ENCODE results near the gene PRDM16. TPM values are rescaled to one million over a fixed set of nuclear protein-coding genes. Genes with fewer than 3 reads are reported as not detected.

PRDM16 gene
- polyA plus RNA-seq, 1 donor from 2014 or later = not detected

- H3K4me1 Mint-ChIP-seq = no peaks in the 10 kb centered on the region
- peaks cover 21% of the 10 kb centered on the region for H3K27me3 Mint-ChIP-seq
- H3K27ac Mint-ChIP-seq = no peak overlapping the region
- no peaks in the 10 kb centered on the region for H3K36me3 Mint-ChIP-seq
- no peak overlapping the region for H3K4me3 Mint-ChIP-seq
- H3K9me3 Mint-ChIP-seq = no peaks in the 10 kb centered on the region
Observed at GRCh38 chr1:3076363-3076740, 7.3 kb downstream of the PRDM16 start.

- no peak overlapping the region for H3K4me3 Mint-ChIP-seq
- peaks cover 17% of the 10 kb centered on the region for H3K27me3 Mint-ChIP-seq
- no peaks in the 10 kb centered on the region for H3K4me1 Mint-ChIP-seq
- no peaks in the 10 kb centered on the region for H3K9me3 Mint-ChIP-seq
- H3K27ac Mint-ChIP-seq = no peak overlapping the region
- no peaks in the 10 kb centered on the region for H3K36me3 Mint-ChIP-seq
Observed at GRCh38 chr1:3077081-3077480, 8.1 kb downstream of the PRDM16 start.

GRCh38 chr1:3077561-3077960 lies 8.6 kb downstream of the PRDM16 start:
- Mint-ChIP-seq H3K27ac (no peak overlapping the region), H3K9me3 (no peaks in the 10 kb centered on the region), H3K4me1 (no peaks in the 10 kb centered on the region), H3K36me3 (no peaks in the 10 kb centered on the region), H3K27me3 (peaks cover 13% of the 10 kb centered on the region), H3K4me3 (no peak overlapping the region)

GRCh38 chr1:3078430-3078861 lies 9.4 kb downstream of the PRDM16 start:
- H3K27me3 Mint-ChIP-seq = peaks cover 13% of the 10 kb centered on the region
- H3K36me3 Mint-ChIP-seq = no peaks in the 10 kb centered on the region
- no peaks in the 10 kb centered on the region for H3K9me3 Mint-ChIP-seq
- no peak overlapping the region for H3K4me3 Mint-ChIP-seq
- no peaks in the 10 kb centered on the region for H3K4me1 Mint-ChIP-seq
- no peak overlapping the region for H3K27ac Mint-ChIP-seq

GRCh38 chr1:3078871-3079270 lies 9.9 kb downstream of the PRDM16 start:
- Mint-ChIP-seq H3K9me3 (no peaks in the 10 kb centered on the region), H3K36me3 (no peaks in the 10 kb centered on the region), H3K4me3 (no peak overlapping the region), H3K27ac (no peak overlapping the region), H3K27me3 (peaks cover 13% of the 10 kb centered on the region), H3K4me1 (no peaks in the 10 kb centered on the region)

GRCh38 chr1:3079381-3080052 lies 10.5 kb downstream of the PRDM16 start:
- Mint-ChIP-seq H3K4me3 (no peak overlapping the region), H3K9me3 (no peaks in the 10 kb centered on the region), H3K4me1 (no peaks in the 10 kb centered on the region), H3K27ac (no peak overlapping the region), H3K36me3 (no peaks in the 10 kb centered on the region), H3K27me3 (peaks cover 11% of the 10 kb centered on the region)

DNA sequence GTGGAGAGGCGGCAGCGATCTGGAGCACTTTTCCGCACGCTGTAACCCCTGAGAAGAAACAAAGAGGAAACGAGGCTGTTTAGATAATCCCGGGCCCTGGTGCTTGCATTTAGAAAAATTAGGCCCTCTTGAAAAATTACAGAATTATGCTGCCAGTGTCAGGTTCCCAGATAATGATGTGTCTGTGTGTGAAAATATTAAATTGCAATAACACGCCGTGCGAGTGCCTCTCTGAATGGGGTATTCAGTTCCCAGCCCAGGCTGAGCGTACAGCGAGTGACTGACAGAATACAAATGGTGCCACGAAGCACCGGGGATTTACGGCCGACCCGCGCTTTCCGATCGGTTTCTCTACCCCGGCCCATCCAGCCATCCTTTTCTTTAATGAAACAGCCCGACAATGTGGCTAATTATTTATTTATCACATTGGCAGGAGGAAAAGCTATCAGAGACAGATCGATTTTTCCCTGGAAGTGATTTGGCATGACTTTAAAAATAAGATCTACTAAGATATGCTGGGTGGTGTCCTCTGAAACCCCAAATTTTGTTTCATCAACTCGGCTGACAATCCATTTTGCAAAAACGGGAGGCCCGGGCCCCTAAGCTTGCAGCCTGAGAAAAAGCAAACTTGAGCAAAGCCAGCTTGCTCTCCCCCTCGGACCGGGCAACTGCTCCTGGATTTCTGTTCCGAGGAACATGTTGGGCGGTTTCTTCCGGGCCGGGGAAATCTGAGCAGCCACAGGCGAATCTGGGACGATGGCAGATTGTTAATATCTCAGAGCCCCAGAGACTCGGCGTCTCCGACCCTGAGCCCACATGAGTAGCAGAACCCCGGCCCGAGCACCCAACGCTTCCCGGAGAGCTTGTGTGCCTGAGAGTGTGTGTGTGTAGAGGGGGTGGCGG lies 11.3 kb downstream of the PRDM16 start:
- Mint-ChIP-seq H3K27me3 (peaks cover 9% of the 10 kb centered on the region), H3K27ac (no peak overlapping the region), H3K4me3 (no peak overlapping the region), H3K36me3 (no peaks in the 10 kb centered on the region), H3K4me1 (no peaks in the 10 kb centered on the region), H3K9me3 (no peaks in the 10 kb centered on the region)

DNA sequence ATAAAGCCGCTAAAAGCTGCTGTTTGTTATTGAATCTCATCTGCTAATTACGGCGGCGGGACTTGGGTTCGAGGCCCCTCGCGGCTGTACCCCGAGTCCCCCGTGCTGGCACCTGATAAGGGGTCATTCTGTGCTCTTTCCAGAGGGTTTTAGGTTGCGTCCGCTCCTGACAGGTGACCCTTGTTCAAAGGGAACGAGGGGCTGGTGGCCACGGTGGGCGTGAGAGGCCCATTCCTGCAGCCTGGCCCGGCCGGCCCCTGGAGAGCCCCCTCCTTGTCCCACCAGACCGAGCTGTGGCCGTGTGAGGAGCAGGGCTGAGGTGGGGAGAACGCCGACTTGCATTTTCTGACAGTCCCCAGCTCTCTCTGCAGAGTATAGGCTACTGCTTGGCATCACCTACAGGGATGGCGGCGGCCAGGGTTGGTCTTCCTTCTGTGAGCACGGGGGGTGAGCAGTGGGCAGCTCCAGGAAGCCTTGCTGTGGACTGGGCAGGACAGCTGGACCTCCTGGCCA lies 12.2 kb downstream of the PRDM16 start:
- H3K36me3 Mint-ChIP-seq = no peaks in the 10 kb centered on the region
- no peak overlapping the region for H3K4me3 Mint-ChIP-seq
- no peaks in the 10 kb centered on the region for H3K9me3 Mint-ChIP-seq
- H3K27me3 Mint-ChIP-seq = peaks cover 11% of the 10 kb centered on the region
- no peaks in the 10 kb centered on the region for H3K4me1 Mint-ChIP-seq
- no peak overlapping the region for H3K27ac Mint-ChIP-seq

GRCh38 chr1:3082051-3082450 lies 13.0 kb downstream of the PRDM16 start:
- Mint-ChIP-seq H3K4me1 (no peaks in the 10 kb centered on the region), H3K36me3 (no peaks in the 10 kb centered on the region), H3K27ac (no peak overlapping the region)

DNA sequence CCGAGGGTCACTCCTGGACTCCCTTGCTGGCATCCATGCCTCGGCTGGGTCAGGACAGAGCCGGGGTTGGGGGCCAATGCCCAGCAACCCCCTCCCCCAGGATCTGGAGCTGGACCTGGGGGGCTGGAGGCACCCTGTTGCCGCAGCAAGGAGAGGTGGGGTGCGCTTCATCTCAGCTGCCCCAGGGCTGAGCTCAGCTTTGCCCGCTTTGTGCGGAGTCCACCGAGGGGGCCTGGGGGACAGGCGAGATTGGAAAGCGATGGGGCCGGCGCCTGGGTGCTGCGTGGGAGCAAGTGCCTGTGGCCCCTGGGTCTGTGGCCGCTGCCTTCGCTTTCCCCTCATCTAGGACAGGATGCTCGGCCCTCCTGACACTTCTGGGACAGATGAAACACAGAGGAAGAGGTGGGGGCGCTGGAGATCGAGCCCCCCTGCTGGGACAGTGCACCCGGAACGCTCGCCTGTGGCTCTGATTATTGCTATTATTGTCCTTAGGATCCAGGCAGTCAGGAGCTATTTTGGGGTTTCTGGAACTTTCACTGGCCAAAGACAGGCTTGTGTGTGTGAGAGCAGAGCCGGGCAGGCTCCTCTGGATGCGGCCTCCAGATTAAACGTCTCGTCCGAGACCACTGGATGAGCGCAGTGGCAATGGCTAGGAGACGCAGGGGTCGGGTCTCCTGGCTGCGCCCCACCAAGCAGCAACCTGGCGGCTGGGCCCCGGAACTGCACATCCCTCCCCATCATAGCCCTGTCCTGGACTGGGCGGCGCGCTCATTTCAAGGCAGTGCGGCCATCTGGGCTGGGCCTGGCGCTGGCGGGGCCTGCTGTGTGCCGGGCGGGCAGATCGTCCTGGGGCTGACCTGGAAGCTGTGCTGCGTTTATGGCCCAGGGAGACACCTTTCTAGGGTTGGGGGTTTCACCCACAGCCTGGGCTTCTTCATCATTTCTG lies 13.8 kb downstream of the PRDM16 start:
- H3K27ac Mint-ChIP-seq = no peak overlapping the region
- no peaks in the 10 kb centered on the region for H3K36me3 Mint-ChIP-seq
- peaks cover 0 to 2% (median 0%) of the 10 kb centered on the region in 3 donors for H3K4me1 Mint-ChIP-seq
- no peaks in the 10 kb centered on the region for H3K9me3 Mint-ChIP-seq
- H3K4me3 Mint-ChIP-seq = no peak overlapping the region
- H3K27me3 Mint-ChIP-seq = peaks cover 8% of the 10 kb centered on the region

More at GRCh38 chr1:3082051-3082450, 13.0 kb downstream of the PRDM16 start:
- peaks cover 10% of the 10 kb centered on the region for H3K27me3 Mint-ChIP-seq
- no peak overlapping the region for H3K4me3 Mint-ChIP-seq
- no peaks in the 10 kb centered on the region for H3K9me3 Mint-ChIP-seq

- no peak overlapping the region for H3K27ac Mint-ChIP-seq
- peaks cover 0 to 3% (median 0%) of the 10 kb centered on the region in 3 donors for H3K4me1 Mint-ChIP-seq
Observed at GRCh38 chr1:3084154-3084553, 15.2 kb downstream of the PRDM16 start.

DNA sequence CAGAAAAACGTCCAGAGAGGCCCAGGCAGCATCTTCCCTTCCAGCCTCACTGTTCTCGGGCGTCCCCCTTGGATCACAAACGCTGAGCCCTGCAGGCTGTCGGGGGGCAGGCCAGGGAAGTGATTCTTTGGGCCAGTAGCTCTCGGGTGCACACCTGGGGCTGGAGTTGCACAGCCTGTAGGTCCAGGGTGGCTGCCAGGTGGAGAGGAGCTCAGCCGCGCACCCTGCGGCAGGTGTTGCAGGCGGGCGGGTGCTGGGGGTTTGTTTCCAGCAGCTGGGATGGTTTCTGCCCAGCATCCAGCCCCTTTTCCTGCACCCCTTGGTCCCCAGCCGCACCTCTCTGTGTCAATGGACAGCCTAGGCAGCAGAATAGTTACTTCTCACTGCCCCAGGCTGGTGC lies 15.7 kb downstream of the PRDM16 start:
- peaks cover 0 to 3% (median 0%) of the 10 kb centered on the region in 3 donors for H3K4me1 Mint-ChIP-seq
- no peaks in the 10 kb centered on the region for H3K9me3 Mint-ChIP-seq
- H3K27ac Mint-ChIP-seq = no peak overlapping the region
- peaks cover 3% of the 10 kb centered on the region for H3K27me3 Mint-ChIP-seq
- H3K36me3 Mint-ChIP-seq = no peaks in the 10 kb centered on the region
- no peak overlapping the region for H3K4me3 Mint-ChIP-seq

More at GRCh38 chr1:3084154-3084553, 15.2 kb downstream of the PRDM16 start:
- peaks cover 3% of the 10 kb centered on the region for H3K27me3 Mint-ChIP-seq
- no peak overlapping the region for H3K4me3 Mint-ChIP-seq
- no peaks in the 10 kb centered on the region for H3K36me3 Mint-ChIP-seq
- no peaks in the 10 kb centered on the region for H3K9me3 Mint-ChIP-seq

DNA sequence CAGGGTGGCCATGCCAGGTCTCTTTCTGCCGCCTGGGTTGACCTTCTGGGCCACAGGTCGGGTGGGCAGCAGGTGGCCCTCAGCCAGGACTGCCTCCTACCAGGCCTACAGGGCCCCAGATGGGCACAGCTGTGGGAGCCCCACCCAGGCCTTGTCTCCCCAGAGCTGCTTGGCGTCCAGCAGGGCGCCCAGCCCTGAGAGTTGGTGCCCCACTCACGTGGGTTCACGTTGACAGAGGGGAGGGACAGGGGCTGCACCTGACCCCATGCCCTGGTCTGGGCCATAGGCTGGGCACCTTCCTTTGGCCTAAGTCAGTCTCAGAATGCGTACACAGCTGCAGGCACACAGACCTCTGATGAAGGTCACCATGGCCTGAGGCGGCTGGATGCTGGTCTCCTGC lies 16.7 kb downstream of the PRDM16 start:
- Mint-ChIP-seq H3K4me1 (peaks cover 0 to 3% (median 0%) of the 10 kb centered on the region in 3 donors), H3K4me3 (no peak overlapping the region), H3K27ac (no peak overlapping the region), H3K27me3 (peaks cover 3% of the 10 kb centered on the region), H3K9me3 (no peaks in the 10 kb centered on the region), H3K36me3 (no peaks in the 10 kb centered on the region)

- H3K4me1 Mint-ChIP-seq = peaks cover 0 to 3% (median 0%) of the 10 kb centered on the region in 3 donors
- H3K4me3 Mint-ChIP-seq = no peak overlapping the region
- H3K36me3 Mint-ChIP-seq = no peaks in the 10 kb centered on the region
- H3K27ac Mint-ChIP-seq = no peak overlapping the region
- H3K27me3 Mint-ChIP-seq = peaks cover 3% of the 10 kb centered on the region
- no peaks in the 10 kb centered on the region for H3K9me3 Mint-ChIP-seq
Observed at GRCh38 chr1:3086272-3086974, 17.4 kb downstream of the PRDM16 start.

All from IgD-negative memory B cell (primary cell).